D721Med (cell line): ENCODE data around the gene CARD8.
"Not testable (repeated sequence)": the region's sequence is repeated elsewhere in the genome, so short reads cannot be mapped to it uniquely, and the experiment has no call there.

Source experiments
- DNase-seq: peaks from one replicate; pipeline ENCODE4 v3.0.0; 2011; ENCODE audit warnings: low spot score; ENCODE audit not compliant: insufficient read length
- FAIRE-seq: peaks from 2 replicates; lab custom pipeline; 2011; peaks lifted over from hg19 to GRCh38; lab: Jason Lieb, UNC
- TF ChIP-seq, protein P1 (sequence below): IDR thresholded peaks from 2 replicates; pipeline ENCODE4 v1.5.1; 2012; ENCODE audit warnings: mild to moderate bottlenecking, control low read depth; ENCODE audit not compliant: insufficient read depth; ENCODE audit errors: missing control alignments

Gene CARD8

DNA sequence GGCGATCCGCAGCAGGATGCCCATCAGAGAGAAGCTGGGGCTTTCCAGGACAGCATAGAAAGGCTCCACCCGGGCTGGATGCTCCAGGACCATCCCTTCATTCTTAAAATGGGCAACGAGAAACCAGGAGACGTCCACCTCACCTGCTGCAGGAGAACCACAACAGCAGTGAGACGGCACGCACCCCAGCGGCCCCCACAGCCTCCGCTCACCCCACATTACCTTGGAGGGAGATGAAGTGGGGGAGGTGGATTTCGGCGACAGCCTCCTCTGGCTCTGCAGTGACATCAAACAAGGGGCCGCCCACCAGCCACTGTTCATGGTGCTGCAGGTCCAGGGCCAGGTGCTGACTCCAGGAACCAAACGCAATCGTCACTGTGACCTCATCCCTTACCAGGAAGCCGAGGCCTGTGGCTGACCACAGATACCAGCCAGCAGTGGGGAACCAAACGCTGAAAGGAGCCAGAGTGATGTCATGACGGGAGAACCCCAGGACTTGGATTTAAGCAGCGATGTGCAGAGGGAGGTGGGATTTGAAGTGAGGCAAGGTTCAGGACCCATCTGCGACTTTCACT, 25.1 kb downstream of the CARD8 start:
- TF ChIP-seq, protein P1, sequence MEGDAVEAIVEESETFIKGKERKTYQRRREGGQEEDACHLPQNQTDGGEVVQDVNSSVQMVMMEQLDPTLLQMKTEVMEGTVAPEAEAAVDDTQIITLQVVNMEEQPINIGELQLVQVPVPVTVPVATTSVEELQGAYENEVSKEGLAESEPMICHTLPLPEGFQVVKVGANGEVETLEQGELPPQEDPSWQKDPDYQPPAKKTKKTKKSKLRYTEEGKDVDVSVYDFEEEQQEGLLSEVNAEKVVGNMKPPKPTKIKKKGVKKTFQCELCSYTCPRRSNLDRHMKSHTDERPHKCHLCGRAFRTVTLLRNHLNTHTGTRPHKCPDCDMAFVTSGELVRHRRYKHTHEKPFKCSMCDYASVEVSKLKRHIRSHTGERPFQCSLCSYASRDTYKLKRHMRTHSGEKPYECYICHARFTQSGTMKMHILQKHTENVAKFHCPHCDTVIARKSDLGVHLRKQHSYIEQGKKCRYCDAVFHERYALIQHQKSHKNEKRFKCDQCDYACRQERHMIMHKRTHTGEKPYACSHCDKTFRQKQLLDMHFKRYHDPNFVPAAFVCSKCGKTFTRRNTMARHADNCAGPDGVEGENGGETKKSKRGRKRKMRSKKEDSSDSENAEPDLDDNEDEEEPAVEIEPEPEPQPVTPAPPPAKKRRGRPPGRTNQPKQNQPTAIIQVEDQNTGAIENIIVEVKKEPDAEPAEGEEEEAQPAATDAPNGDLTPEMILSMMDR, result no peak
- DNase-seq (no peak), FAIRE-seq (no peak)

DNA sequence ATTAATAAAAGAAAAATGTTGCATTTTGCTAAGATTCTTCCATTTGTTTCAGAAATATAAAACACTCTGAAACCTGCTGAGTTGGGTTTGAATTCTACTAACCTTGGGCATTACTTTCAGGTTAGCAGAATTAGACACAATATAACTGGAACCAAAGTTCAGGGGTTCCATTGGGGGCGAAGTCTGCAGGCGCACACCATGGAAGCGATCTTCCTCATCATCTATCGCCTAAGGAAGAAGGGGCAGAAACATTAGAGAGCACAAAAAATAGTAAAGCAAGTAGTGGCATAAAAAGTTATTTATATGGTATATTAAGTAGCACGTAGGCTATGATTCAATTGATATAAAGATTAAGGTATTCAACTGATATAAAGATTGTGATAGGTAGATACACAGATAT, 34.1 kb downstream of the CARD8 start:
- FAIRE-seq (no peak), DNase-seq (no peak)
- TF ChIP-seq, protein P1, result no peak

DNA sequence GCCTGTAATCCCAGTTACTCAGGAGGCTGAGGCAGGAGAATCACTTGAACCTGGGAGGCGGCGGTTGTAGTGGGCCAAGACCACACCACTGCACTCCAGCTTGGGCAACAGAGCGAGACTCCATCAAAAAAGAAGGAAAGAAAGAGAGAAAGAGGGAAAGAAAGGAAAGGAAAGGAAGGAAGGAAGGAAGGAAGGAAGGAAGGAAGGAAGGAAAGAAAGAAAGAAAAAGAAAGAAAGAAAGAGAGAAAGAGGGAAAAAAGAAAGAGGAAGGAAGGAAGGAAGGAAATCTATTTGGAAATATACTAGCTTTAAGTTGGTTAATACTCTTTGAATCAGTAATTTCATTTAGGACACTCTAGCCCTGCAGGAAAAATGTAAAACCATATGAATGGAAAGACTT, 34.9 kb downstream of the CARD8 start:
- not testable (repeated sequence) for FAIRE-seq, DNase-seq

DNA sequence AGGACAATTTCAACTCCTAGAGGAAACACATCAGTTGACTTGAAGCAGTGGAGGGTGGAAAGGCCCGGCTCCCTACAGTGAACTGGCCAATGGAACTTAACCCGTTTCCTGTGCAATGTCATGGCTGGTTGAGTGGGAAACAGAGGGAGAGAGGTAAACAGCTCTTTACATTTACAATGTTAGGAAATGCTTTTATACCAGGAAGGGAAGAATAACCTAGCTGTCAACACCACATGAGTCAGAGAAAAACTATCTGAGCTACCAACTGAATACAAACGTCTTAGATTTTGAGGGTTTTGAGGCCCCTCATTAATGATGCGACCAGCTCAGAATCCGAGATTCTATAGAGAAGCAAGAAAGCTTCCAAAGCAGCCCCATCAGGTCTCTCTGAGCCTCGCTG, 36.7 kb downstream of the CARD8 start:
- DNase-seq (no peak), FAIRE-seq (no peak)
- TF ChIP-seq, protein P1, result no peak

DNA sequence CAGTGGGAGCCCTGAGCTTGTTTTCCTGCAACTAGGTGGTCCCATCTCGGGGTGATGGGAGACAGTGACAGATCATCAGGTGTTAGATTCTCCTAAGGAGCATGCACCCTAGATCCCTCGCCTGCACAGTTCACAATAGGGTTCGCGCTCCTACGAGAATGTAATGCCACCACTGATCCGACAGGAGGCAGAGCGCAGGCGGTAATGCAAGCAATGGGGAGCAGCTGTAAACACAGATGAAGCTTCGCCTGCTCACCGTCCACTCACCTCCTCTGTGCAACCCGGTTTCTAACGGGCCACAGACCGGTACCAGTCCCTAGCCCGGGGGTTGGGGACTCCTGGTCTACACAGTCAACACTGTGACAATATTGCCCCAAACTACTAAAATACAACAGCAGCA, 38.8 kb downstream of the CARD8 start:
- no peak for DNase-seq
- TF ChIP-seq, protein P1, result no peak
- FAIRE-seq, result no peak

DNA sequence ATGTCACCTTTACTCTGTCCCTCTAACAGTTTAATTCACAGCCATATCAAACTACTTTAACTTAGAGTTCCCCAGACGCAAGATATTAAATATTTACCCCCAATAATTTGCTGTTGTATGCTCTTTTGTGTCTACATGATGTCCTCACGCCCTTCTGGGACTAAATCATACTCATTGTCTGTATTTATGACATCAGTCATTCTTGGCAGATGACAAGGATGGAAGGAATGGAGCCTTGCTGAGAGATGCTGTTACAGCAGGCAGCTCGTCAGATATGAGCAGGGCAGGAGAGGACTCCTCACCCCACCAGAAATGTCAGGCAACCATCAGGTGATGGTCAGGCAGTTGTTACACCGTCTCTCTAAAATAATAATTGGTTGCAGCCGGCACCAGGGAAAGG, 41.8 kb downstream of the CARD8 start:
- DNase-seq (no peak), FAIRE-seq (no peak)
- TF ChIP-seq, protein P1, result no peak

DNA sequence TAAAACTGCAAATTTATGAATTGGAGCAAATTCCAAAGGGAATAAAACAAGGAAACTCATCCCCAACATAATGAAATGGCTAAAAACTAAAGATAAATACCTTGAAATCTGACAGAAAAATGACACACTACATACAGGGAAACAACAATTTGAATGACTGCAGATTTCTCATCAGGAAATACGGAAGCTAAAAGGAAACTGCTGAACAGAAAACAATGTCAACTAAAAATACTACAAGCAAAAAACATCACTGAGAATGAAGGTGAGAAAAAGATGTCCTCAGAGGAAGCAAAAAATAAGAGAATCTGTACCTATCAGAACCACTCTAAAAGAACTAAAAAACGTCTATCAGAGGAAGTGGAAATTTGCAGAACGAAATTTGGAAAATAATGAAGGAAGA, 45.7 kb downstream of the CARD8 start:
- FAIRE-seq (no peak), DNase-seq (no peak)
- TF ChIP-seq, protein P1, result no peak
